ENCODE measurements around the gene PTPN5. TPM values are rescaled to one million over a fixed set of nuclear protein-coding genes. Genes with fewer than 3 reads are reported as not detected.
"Not testable (repeated sequence)": the region's sequence is repeated elsewhere in the genome, so short reads cannot be mapped to it uniquely, and the experiment has no call there.

Gene PTPN5
- 36.7 TPM for total RNA-seq

GRCh38 chr11:18791207-18791968 lies at the start of gene PTPN5:
Gene PTPN5 (minus strand): TSS chr11:18791798. CDS start chr11:18771958, 19,840 bp downstream.
- FAIRE-seq = no peak
- peak in 1 of 2 donors; percentile 35 for DNase-seq (ENCODE audit: low spot score in 2 of 2)

GRCh38 chr11:18836417-18836816 lies 44.8 kb upstream of the PTPN5 start:
- DNase-seq (ENCODE audit: low spot score in 2 of 2) (no peak), FAIRE-seq (no peak)

- no peak for DNase-seq (ENCODE audit: low spot score in 2 of 2)
- no peak for FAIRE-seq
Observed at GRCh38 chr11:18834754-18835466, 43.3 kb upstream of the PTPN5 start.

- not testable (repeated sequence) for DNase-seq (ENCODE audit: low spot score in 2 of 2); FAIRE-seq
Observed at GRCh38 chr11:18820160-18820559, 28.6 kb upstream of the PTPN5 start.

DNA sequence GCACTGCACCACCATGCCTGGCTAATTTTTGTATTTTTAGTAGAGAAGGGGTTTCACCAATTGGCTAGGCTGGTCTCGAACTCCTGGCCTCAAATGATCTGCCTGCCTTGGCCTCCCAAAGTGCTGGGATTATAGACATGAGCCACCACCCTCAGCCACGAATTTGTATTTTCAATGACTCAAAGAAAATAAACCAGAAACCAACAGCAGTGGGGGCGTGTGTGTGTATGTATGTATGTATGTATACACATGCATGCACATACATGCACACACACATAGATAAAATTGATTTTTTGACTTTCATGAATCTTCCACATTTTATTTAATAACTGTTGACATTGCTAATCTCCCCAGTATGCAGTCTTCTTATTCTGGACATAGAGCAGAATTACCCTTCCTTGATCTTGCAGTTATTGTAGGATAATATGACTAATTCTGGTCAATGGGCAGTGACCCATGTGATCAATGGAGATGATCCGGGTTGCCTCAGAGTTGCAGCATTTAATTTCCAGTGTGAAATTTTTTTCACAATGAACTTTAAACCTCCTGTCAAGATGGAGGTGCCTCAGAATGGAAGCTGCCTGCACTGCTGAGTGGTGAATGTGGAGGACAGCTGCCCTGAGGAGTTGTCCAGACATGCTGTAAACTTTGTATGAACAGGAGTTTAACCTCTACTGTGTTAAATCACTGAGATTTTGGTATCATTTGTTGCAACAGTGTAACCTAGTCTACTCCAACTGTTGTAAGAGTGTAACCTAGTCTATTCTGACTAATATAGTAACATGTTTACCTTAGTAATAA lies 12.8 kb upstream of the PTPN5 start:
- DNase-seq (ENCODE audit: low spot score in 2 of 2) = no peak
- no peak for FAIRE-seq

GRCh38 chr11:18802381-18803257 lies 11.0 kb upstream of the PTPN5 start:
- FAIRE-seq (peak; percentile 57), DNase-seq (ENCODE audit: low spot score in 2 of 2) (no peak)

- no peak for DNase-seq (ENCODE audit: low spot score in 2 of 2)
- no peak for FAIRE-seq
Observed at GRCh38 chr11:18798799-18799469, 7.3 kb upstream of the PTPN5 start.

- FAIRE-seq = no peak
- no peak for DNase-seq (ENCODE audit: low spot score in 2 of 2)
Observed at GRCh38 chr11:18794956-18795355, 3.4 kb upstream of the PTPN5 start.

- no peak for FAIRE-seq
Observed at GRCh38 chr11:18792827-18793226, 1.2 kb upstream of the PTPN5 start.

DNA sequence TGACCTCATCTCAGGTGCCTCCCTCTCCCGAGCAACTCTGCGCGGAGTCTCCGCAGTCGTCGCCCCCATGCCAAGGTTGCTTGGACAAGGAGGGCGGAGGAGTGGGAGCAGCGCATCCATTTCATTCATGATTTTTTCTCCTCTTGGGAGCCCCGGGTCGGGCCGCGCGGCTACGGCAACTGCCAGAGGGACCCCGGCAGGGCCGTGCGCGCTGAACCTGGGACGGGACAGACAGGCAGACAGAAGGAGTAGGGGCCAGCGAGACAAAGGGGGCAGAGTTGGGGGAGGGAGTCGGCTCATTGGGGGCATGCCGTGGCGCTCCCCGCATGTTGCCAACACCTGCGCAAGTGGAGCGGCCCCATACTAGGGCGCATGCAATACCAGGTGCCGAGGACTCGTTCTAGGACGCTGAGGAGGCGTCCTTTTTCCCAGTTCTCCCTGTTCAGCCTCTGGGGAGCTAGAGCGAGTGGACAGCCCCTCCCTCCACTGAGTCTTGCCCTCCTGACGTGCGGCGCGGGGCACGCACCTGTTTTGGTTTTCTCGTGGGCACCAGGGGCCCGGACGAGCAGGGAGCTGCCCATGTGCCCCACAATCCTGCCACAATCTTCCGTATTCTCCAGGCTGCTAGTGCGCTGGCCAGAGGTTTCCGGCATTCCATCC lies 501 bp upstream of the PTPN5 start:
- no peak for DNase-seq (ENCODE audit: low spot score in 2 of 2)

More at GRCh38 chr11:18792827-18793226, 1.2 kb upstream of the PTPN5 start:
- DNase-seq (ENCODE audit: low spot score in 2 of 2) = no peak

DNA sequence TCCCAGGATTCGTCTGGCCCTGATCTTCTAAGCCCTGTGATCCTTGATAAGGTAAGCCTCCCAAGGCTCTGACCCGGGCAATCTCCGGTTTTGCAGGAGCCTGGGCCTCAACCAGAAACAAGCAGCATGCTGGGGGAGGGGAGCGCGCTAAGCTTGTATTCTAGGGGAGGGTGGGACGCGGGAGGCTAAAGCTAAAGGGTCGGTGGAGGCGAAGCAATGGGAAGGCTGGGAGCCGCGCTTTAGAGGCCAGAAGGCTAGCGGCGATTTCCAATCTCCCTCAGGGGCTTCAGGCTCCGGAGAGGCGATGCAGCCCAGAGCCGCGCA lies 753 bp downstream of the PTPN5 start:
- FAIRE-seq (no peak), DNase-seq (ENCODE audit: low spot score in 2 of 2) (no peak)

More for the DNA sequence above, 501 bp upstream of the PTPN5 start:
- no peak for FAIRE-seq

DNA sequence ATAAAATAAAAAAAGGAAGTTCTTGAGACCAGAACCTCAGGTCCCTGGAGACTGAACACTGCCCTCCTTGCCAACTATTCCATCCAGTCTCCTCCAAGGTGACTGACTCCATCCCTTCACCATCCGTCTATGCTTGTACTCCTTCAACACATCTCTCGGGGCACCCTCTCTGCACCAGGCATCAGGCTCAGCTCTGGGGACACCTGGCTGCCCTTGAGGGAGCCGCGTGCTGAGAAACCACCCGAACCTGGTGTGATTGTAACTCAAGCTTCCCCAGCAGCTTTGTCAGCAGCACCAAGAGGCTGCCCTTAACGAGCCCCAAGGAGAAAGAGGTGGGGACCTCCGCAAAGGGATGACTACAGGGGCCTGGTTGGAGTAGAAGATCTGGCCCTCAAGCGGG lies 1.7 kb downstream of the PTPN5 start:
- FAIRE-seq (no peak), DNase-seq (ENCODE audit: low spot score in 2 of 2) (no peak)

GRCh38 chr11:18785411-18785810 lies 6.2 kb downstream of the PTPN5 start:
- FAIRE-seq (no peak), DNase-seq (ENCODE audit: low spot score in 2 of 2) (no peak)

GRCh38 chr11:18780896-18781295 lies 10.7 kb downstream of the PTPN5 start:
- FAIRE-seq = no peak
- no peak for DNase-seq (ENCODE audit: low spot score in 2 of 2)

DNA sequence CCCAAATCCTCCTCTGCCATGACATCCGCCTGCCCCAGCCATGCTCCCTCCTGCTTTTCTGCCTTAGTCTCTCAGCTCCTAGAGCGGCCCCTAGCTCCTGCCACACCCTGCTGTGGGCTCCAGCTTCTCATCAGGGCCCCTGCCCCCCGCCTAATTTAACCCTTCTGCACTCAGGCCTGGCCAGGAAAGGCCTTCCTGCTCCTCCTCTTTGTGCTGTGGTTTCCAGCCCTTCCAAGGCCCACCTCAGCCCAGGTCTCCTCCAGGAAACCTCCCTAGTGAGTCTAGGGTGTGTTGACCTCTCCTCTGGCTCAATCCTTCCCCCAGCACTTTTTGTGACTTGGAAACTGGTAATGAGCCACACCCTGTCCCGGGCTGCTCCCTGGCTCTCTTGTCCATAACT lies 11.3 kb downstream of the PTPN5 start:
- no peak for DNase-seq (ENCODE audit: low spot score in 2 of 2)
- FAIRE-seq = no peak

GRCh38 chr11:18778468-18778867 lies 13.1 kb downstream of the PTPN5 start:
- FAIRE-seq = no peak
- no peak for DNase-seq (ENCODE audit: low spot score in 2 of 2)

GRCh38 chr11:18776324-18776723 lies 15.3 kb downstream of the PTPN5 start:
- DNase-seq (ENCODE audit: low spot score in 2 of 2) (no peak), FAIRE-seq (no peak)

- no peak for FAIRE-seq
- DNase-seq (ENCODE audit: low spot score in 2 of 2) = no peak
Observed at GRCh38 chr11:18775492-18776292, 15.9 kb downstream of the PTPN5 start.

Data from frontal cortex (tissue), 4 donors.